Measurements from ENCODE around the gene PPA2. TPM values are rescaled to one million over a fixed set of nuclear protein-coding genes. Genes with fewer than 3 reads are reported as not detected.

The PPA2 gene
- total and polyA plus RNA-seq, 10 of the 15 experiments (the other 5 are each of a cell fraction or from before 2014, with no cell fraction given): 93.8 to 293 (median 146) TPM

- Histone ChIP-seq H4K20me1 (ENCODE audit: control insufficient read depth, insufficient read depth) (no peaks in the 10 kb centered on the region), H3K4me3 (no peak overlapping the region), H2AFZ (ENCODE audit: control insufficient read depth, low read depth, low read length) (no peak overlapping the region; the same call in 1 of the 2 replicates), H3K9ac (ENCODE audit: control insufficient read depth, insufficient read depth, low read length) (no peak overlapping the region), H3K27me3 (replicated peaks in 1 of 2; ENCODE audit: control insufficient read depth in 2 of 2, insufficient read depth in 2 of 2, low read length in 1 of 2) (no peaks in the 10 kb centered on the region), H3K27ac (ENCODE audit: control insufficient read depth, insufficient read depth) (no peak overlapping the region), H3K9me3 (replicated peaks; ENCODE audit: control insufficient read depth, insufficient read depth, low read length) (no peaks in the 10 kb centered on the region), H3K79me2 (ENCODE audit: control insufficient read depth, insufficient read depth, low read length) (no peaks in the 10 kb centered on the region), H3K4me1 (ENCODE audit: control insufficient read depth, insufficient read depth, low read length) (no peaks in the 10 kb centered on the region), H3K4me2 (ENCODE audit: control insufficient read depth, insufficient read depth) (no peak overlapping the region), H3K36me3 (ENCODE audit: control insufficient read depth in 2 of 2, insufficient read depth in 2 of 2, low read length in 1 of 2) (no peaks in the 10 kb centered on the region)
- WGBS (ENCODE audit: insufficient coverage, insufficient replicate concordance, low lambda C conversion rate, missing lambda C conversion rate): 0% methylated on average over 3 of the region's 3 CpGs
- ChIA-PET SMC1A (ENCODE audit: uncharacterized antibody, unreplicated experiment) (interaction anchor here (0.6 to 9.2 kb wide), 40 partner anchors 10 to 230 kb away, joined by 3 to 146 read pairs (median 4); partner anchors contain the start of gene PPA2), CTCF (interaction anchor here (0.6 to 5.7 kb wide), 49 partner anchors 9 to 680 kb away, joined by 3 to 160 read pairs (median 4); partner anchors contain the start of genes GSTCD, INTS12 and PPA2), RAD21 (ENCODE audit: unreplicated experiment) (interaction anchor here (0.7 to 2.6 kb wide), 30 partner anchors 10 to 682 kb away, joined by 3 to 103 read pairs (median 4); partner anchors contain the start of genes GSTCD, INTS12 and PPA2), POLR2A (interaction anchor here (0.9 to 1.6 kb wide), 2 partner anchors 144 to 146 kb away, joined by 3 to 4 read pairs; no protein-coding TSS in a partner anchor)
- intact Hi-C loops (cut with micrococcal nuclease; ENCODE audit: unreplicated experiment) (loop anchor here (1.0 to 10.0 kb wide), 4 partner anchors 71 to 684 kb away; no protein-coding TSS in a partner anchor), in situ Hi-C loops (cut with MboI) (no loop called here)
- FAIRE-seq (peak; percentile 90), DNase-seq (ENCODE audit: low read depth, low spot score) (peak; percentile 15), ATAC-seq (peak; percentile 95)
- no TSS peak for BruUV-seq (replicated peaks)
- TF ChIP-seq SUPT20H (IDR thresholded peaks at IDR 0.05; ENCODE audit: borderline replicate concordance, control insufficient read depth, low read depth, low read length): no peak
- no peak for TF ChIP-seq KDM1A (IDR thresholded peaks at IDR 0.05; ENCODE audit: borderline replicate concordance)
- TF ChIP-seq REST (IDR thresholded peaks at IDR 0.05; ENCODE audit: low read depth, low read length): no peak
- no peak for TF ChIP-seq BHLHE40 (IDR thresholded peaks at IDR 0.05; ENCODE audit: borderline replicate concordance in 1 of 2, low read depth in 2 of 2, low read length in 1 of 2)
- no peak for TF ChIP-seq YBX1 (IDR thresholded peaks at IDR 0.05)
- TF ChIP-seq SP1 (IDR thresholded peaks at IDR 0.05; ENCODE audit: low read depth, low read length): no peak
- TF ChIP-seq SMC3 (IDR thresholded peaks at IDR 0.05; ENCODE audit: borderline replicate concordance, low read length): peak; percentile 98
- no peak for TF ChIP-seq TBL1XR1 (IDR thresholded peaks at IDR 0.05; ENCODE audit: low read depth, low read length)
- TF ChIP-seq SIN3A (IDR thresholded peaks at IDR 0.05; ENCODE audit: low read depth, low read length): no peak
- no peak for TF ChIP-seq NFYA (IDR thresholded peaks at IDR 0.05; ENCODE audit: borderline replicate concordance, low read depth, low read length)
- TF ChIP-seq SMARCA5 (IDR thresholded peaks at IDR 0.05): no peak
- peak; percentile 60 to 82 (median 70) for TF ChIP-seq CTCF (IDR thresholded peaks at IDR 0.05 in 2 of 3, conservative IDR thresholded peaks at IDR 0.05 in 1 of 3; ENCODE audit: control insufficient read depth in 2 of 3, extremely low read depth in 1 of 3, insufficient read depth in 1 of 3, low read depth in 3 of 3, low read length in 3 of 3)
- TF ChIP-seq HSF1 (IDR thresholded peaks at IDR 0.05; ENCODE audit: low read depth, low read length): no peak
- no peak for TF ChIP-seq NRF1 (conservative IDR thresholded peaks at IDR 0.05; ENCODE audit: low read depth, low read length)
- TF ChIP-seq IRF4 (IDR thresholded peaks at IDR 0.05; ENCODE audit: low read depth, low read length): no peak
Measured at GRCh38 chr4:105520819-105521790, 47.2 kb upstream of the PPA2 start.

Data from GM12878 (cell line).